GM18511 (cell line): ENCODE measurements around the gene CTU1.

Experiments used
- ATAC-seq: cut with Tn5 transposase; IDR thresholded peaks from one replicate; pipeline ENCODE4 v1.9.1; 2021; ENCODE audit warnings: mild to moderate bottlenecking, moderate library complexity; ENCODE audit not compliant: unreplicated experiment

Gene CTU1

GRCh38 chr19:51084505-51084904, 23.7 kb downstream of the CTU1 start:
- ATAC-seq = no peak

DNA sequence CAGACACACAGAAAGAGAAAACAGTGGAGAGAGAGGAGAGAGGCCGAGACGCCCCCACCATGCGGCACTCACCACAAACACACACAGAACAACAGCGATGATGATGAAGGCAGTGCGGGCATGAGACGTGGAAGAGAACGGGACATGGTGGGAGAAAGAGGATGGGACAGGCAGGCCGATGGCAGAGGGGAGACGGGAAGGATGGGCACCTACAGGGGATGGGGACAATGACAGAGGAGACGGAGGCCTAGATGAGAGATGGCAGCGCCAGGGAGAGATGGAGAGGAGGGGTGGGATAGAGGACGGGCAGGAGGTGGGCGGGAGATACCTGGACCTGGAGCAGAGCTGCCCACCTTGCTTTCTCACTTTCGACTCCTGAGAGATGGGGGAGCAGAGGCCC, 24.4 kb downstream of the CTU1 start:
- ATAC-seq = no peak

GRCh38 chr19:51083181-51083580, 25.0 kb downstream of the CTU1 start:
- ATAC-seq = no peak

DNA sequence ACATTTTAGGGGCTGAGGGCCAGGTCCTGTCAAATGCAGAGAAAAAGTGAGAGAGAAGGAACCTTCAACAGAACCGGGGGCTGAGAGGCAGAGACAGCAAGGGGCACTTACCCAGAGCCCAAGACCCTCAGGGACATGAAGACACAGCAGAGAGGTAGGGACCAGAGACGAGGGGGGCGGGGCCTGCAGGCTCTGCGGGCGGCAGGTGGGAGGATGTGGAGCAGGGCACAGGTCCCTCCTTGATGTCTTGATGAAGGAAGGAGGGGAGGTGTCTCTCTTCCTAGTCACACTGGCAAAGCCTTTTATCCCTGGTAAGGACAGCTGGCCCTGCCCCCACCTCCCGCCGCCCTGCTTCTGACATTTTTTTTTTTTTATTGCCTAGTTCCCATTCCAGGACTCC, 25.6 kb downstream of the CTU1 start, which contains the start of gene KLK14:
Gene KLK14, minus strand, starts transcription at position 277 of the 400 bp plus-strand sequence. Its CDS starts 273 bp downstream, at position 4.
- no peak for ATAC-seq

DNA sequence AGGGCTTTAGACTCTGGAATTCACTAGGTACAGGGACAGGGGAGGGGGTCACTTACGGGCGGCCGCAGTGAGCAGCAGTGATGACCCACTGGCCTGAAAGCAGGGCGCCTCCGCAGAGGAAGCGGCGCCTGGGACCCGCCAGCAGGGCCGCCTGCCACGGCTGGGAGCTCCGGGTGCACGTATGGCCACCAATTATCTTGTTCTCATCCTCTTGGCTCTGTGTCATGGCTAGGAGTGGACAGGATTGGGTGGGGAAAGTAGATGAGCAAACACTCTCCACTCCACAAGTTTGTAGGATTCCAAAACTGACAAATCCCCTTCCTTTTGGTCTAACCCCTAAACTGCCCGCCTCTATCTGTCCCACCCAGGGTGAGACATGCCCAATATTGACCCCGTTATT, 26.7 kb downstream of the CTU1 start:
- ATAC-seq = no peak

DNA sequence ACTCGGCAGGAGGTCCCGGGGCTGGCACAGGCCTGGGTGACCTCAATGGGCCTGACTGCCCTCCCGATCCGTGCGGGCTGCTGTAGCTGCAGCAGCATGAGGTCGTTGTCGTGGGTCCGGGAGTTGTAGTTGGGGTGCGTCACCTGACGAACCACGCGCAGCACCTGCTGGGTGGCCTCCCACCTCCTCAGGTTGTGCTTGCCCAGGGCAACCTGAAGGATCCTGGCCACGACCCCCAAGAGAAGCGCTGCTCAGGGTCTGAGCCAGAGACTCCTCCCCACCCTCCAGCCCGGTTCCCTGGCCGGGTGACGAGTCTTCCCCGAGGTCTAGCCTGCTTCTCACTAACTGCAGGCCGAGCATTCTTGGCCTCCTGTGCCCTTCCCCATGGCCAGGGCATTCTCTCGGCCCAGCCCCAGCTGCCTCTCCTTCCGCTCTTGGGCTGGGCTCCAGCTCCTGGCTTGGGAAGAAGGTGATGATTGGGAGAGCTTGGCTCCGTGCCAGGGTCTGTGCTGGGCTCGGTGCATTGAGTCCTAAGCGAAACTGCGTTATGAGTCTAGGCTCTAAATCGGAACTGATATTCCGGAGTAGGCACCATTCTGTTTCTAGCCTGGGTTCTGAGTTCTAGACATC, 28.6 kb downstream of the CTU1 start:
- no peak for ATAC-seq

GRCh38 chr19:51078731-51079130, 29.5 kb downstream of the CTU1 start:
- no peak for ATAC-seq

DNA sequence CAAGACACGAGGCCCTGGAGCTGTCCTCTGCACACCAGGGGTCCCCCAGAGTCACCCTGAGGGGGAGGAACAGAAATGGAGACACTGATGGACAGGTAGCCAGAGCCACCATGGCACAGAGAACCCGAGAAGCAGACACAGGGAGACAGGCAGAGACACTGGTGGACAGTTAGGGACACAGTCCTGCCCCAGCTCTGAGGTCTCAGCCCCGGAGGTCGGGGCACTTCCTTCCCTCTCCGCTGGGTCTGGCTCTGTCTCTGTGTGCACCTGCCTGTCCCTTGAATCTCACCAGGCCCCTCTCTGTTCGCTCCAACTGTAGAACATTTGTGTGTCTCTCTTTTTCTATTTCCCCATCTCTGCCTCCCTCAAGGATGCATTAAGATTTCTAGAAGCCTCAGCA, 30.1 kb downstream of the CTU1 start:
- no peak for ATAC-seq

GRCh38 chr19:51076631-51077213, 31.5 kb downstream of the CTU1 start:
- ATAC-seq = no peak

- ATAC-seq = no peak
Measured at GRCh38 chr19:51075998-51076397, 32.2 kb downstream of the CTU1 start.

- no peak for ATAC-seq
Measured at GRCh38 chr19:51071095-51071405, 37.2 kb downstream of the CTU1 start.

DNA sequence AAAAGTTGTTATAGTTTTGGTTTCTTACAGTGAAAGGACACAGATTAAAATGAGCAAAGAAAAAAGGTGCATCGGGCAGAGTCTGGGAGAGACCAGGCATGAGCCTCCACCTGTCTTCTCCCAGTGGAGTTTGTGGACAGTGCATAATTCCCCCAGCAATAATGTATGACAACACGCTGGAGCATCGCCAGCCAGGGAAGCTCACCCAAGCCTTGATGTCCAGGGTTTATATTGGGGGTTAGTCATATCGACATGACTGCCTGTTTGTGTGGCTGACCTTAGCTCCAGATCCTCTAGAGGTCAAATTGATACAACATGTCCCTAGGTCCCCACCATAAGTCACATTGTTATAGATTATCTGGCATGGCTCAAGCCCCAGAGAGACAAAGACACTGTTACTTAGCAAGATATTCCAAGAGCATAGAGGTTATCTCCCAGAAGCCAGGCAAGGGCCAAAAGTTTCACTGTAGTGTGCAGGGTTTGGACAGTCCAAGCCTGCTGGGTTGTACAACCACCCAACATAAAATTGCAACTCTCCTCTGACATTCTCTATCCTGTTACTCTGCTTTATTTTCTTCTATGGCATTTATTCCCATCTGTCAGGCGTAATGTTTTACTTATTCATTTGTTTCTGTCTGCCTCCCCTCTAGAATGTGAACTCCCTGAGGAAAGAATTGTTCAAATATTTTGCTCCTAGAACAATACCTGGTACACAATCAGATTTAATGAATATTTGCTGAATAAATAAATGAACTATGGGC, 37.7 kb downstream of the CTU1 start:
- no peak for ATAC-seq

- ATAC-seq = no peak
Measured at GRCh38 chr19:51066393-51067186, 41.6 kb downstream of the CTU1 start.

DNA sequence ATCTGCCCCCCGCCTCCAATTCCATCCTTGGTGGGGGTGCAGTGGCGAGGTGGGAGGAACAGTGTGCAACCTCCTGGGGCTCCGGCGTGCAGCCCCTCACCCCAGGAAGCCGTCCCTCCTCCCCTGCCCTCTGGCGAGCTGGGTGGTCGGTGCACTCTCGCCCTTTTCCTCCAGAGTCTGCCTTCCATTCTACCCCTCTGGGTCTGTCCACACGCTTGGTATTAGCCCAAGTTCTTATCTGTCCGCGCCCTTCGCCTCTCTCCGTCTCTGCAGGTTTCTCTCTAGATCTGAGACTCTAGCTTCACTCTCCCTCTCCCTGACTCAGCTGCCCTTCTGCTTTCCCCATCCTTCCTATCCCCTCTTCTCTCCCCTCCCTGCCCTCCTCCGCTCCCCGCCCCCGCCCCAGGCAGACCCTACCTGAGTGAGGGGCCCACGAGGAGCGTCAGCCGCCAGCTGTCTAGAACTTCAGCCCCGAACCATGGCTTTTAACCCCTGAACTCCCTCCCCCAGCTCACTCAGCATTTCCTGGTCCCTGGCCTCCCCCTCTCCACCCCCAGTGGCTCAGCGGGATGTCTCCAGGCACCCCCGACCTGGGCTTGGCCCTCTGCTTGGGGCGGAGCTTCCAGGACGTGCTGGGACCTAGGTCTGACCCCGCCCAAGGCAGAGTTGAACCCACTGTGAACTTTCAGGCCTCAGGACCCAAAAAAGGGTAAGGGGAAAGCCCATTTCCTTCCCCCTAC, 42.8 kb downstream of the CTU1 start:
- no peak for ATAC-seq

- no peak for ATAC-seq
Measured at GRCh38 chr19:51064534-51065220, 43.5 kb downstream of the CTU1 start, which contains the start of gene KLK13. Gene KLK13 (minus strand): TSS chr19:51065092. CDS start chr19:51065067, 25 bp downstream.

GRCh38 chr19:51063664-51064063, 44.5 kb downstream of the CTU1 start:
- ATAC-seq = no peak

GRCh38 chr19:51060973-51061372, 47.2 kb downstream of the CTU1 start:
- no peak for ATAC-seq

GRCh38 chr19:51060336-51060735, 47.9 kb downstream of the CTU1 start:
- no peak for ATAC-seq

DNA sequence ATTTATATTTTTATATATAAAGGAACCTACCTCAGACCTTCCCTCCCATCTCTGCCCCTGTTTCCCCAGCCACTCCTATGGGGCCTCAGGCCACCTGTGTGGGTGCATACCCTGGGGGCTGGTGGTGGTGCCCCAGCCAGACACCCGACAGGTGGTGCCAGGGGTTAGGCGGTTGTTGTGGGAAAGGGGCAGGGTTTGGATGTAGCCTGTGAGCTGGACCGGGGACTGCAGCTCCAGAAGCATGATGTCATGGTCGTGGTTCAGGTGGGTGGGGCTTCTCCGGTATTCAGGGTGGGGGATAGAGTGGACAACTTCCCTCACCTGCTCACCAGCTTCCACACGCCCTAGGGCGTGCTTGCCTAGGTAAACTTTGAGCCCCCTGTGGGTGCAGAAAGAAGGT, 48.5 kb downstream of the CTU1 start:
- ATAC-seq = no peak

- no peak for ATAC-seq
Measured at GRCh38 chr19:51055866-51056265, 52.3 kb downstream of the CTU1 start.
